ENCODE data around the gene CADM1.

Gene CADM1

GRCh38 chr11:115544422-115544948, 40.3 kb upstream of the CADM1 start:
- Histone ChIP-seq H3K4me1 (ENCODE audit: control insufficient read depth, low read length) (no peaks in the 10 kb centered on the region), H3K9me3 (ENCODE audit: control insufficient read depth, insufficient read depth, low read length) (no peaks in the 10 kb centered on the region), H3F3A (ENCODE audit: control insufficient read depth, insufficient read depth) (no peaks in the 10 kb centered on the region), H3K79me2 (ENCODE audit: control insufficient read depth, low read length) (no peaks in the 10 kb centered on the region), H3K4me3 (ENCODE audit: low read length) (no peak overlapping the region), H3K27me3 (ENCODE audit: control insufficient read depth, low read length) (peaks cover 2% of the 10 kb centered on the region; the same call in 1 of the 2 replicates), H4K20me1 (ENCODE audit: control insufficient read depth, insufficient read depth, low read depth, low read length) (no peaks in the 10 kb centered on the region), H3K27ac (ENCODE audit: low read depth, low read length) (no peak overlapping the region), H3K9me2 (replicated peaks; ENCODE audit: control insufficient read depth, low read length) (no peaks in the 10 kb centered on the region), H3K36me3 (ENCODE audit: control insufficient read depth, low read length) (no peaks in the 10 kb centered on the region), H3K4me2 (ENCODE audit: low read length) (no peak overlapping the region)
- TF ChIP-seq EZH2phosphoT487 (IDR thresholded peaks at IDR 0.05; ENCODE audit: borderline replicate concordance, low read length) = no peak
- TF ChIP-seq, protein P1, sequence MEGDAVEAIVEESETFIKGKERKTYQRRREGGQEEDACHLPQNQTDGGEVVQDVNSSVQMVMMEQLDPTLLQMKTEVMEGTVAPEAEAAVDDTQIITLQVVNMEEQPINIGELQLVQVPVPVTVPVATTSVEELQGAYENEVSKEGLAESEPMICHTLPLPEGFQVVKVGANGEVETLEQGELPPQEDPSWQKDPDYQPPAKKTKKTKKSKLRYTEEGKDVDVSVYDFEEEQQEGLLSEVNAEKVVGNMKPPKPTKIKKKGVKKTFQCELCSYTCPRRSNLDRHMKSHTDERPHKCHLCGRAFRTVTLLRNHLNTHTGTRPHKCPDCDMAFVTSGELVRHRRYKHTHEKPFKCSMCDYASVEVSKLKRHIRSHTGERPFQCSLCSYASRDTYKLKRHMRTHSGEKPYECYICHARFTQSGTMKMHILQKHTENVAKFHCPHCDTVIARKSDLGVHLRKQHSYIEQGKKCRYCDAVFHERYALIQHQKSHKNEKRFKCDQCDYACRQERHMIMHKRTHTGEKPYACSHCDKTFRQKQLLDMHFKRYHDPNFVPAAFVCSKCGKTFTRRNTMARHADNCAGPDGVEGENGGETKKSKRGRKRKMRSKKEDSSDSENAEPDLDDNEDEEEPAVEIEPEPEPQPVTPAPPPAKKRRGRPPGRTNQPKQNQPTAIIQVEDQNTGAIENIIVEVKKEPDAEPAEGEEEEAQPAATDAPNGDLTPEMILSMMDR (IDR thresholded peaks at IDR 0.05; ENCODE audit: low read depth, low read length, poor library complexity, severe bottlenecking) = no peak

DNA sequence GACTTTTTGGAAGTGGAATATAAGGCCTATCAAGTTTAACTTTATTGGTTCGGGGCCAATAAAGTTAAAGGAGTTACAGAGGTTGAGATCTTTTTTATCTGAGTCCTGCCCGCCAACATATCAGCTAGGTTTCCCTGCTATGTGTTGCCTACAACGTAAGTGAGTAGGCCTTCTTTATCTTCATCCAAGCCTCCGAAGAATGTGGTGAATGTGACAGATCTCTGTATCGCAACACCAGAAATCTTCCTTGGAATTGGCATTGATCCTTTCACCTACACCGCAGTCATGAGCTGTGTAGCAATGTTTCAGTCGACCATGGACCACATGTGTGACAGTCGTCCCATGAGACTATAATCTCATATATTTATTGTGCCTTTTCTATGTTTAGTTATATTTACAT, 37.3 kb upstream of the CADM1 start:
- TF ChIP-seq, protein P1 (IDR thresholded peaks at IDR 0.05; ENCODE audit: low read depth, low read length, poor library complexity, severe bottlenecking) = no peak
- no peak for TF ChIP-seq EZH2phosphoT487 (IDR thresholded peaks at IDR 0.05; ENCODE audit: borderline replicate concordance, low read length)
- H3K79me2 ChIP-seq (ENCODE audit: control insufficient read depth, low read length) = no peaks in the 10 kb centered on the region
- peaks cover 2% of the 10 kb centered on the region; the same call in 1 of the 2 replicates for H3K27me3 ChIP-seq (ENCODE audit: control insufficient read depth, low read length)
- no peak overlapping the region for H3K27ac ChIP-seq (ENCODE audit: low read depth, low read length)
- no peaks in the 10 kb centered on the region for H3K9me2 ChIP-seq (replicated peaks; ENCODE audit: control insufficient read depth, low read length)
- H3K36me3 ChIP-seq (ENCODE audit: control insufficient read depth, low read length) = no peaks in the 10 kb centered on the region
- no peaks in the 10 kb centered on the region for H3F3A ChIP-seq (ENCODE audit: control insufficient read depth, insufficient read depth)
- H3K4me1 ChIP-seq (ENCODE audit: control insufficient read depth, low read length) = no peaks in the 10 kb centered on the region
- no peak overlapping the region for H3K4me3 ChIP-seq (ENCODE audit: low read length)
- no peaks in the 10 kb centered on the region for H3K9me3 ChIP-seq (ENCODE audit: control insufficient read depth, insufficient read depth, low read length)
- H3K4me2 ChIP-seq (ENCODE audit: low read length) = no peak overlapping the region
- H4K20me1 ChIP-seq (ENCODE audit: control insufficient read depth, insufficient read depth, low read depth, low read length) = no peaks in the 10 kb centered on the region

GRCh38 chr11:115539844-115540243, 35.6 kb upstream of the CADM1 start:
- TF ChIP-seq EZH2phosphoT487 (IDR thresholded peaks at IDR 0.05; ENCODE audit: borderline replicate concordance, low read length) = no peak
- TF ChIP-seq, protein P1 (IDR thresholded peaks at IDR 0.05; ENCODE audit: low read depth, low read length, poor library complexity, severe bottlenecking) = no peak
- no peaks in the 10 kb centered on the region for H3K36me3 ChIP-seq (ENCODE audit: control insufficient read depth, low read length)

More at GRCh38 chr11:115539844-115540243, 35.6 kb upstream of the CADM1 start:
- Histone ChIP-seq H3K4me2 (ENCODE audit: low read length) (no peak overlapping the region), H3K9me2 (replicated peaks; ENCODE audit: control insufficient read depth, low read length) (no peaks in the 10 kb centered on the region), H3K79me2 (ENCODE audit: control insufficient read depth, low read length) (no peaks in the 10 kb centered on the region), H3K9me3 (ENCODE audit: control insufficient read depth, insufficient read depth, low read length) (no peaks in the 10 kb centered on the region), H4K20me1 (ENCODE audit: control insufficient read depth, insufficient read depth, low read depth, low read length) (no peaks in the 10 kb centered on the region), H3K4me1 (ENCODE audit: control insufficient read depth, low read length) (no peaks in the 10 kb centered on the region), H3F3A (ENCODE audit: control insufficient read depth, insufficient read depth) (no peaks in the 10 kb centered on the region), H3K27me3 (ENCODE audit: control insufficient read depth, low read length) (no peaks in the 10 kb centered on the region; the same call in 1 of the 2 replicates), H3K4me3 (ENCODE audit: low read length) (no peak overlapping the region), H3K27ac (ENCODE audit: low read depth, low read length) (no peak overlapping the region)
